Stimulated activated naive CD8-positive, alpha-beta T cell treated with anti-CD3 and anti-CD28 coated beads, Interleukin-15, Interleukin-2, amounts not matched to agents 100 ng/mL and 50 ng/mL, for 24 hours (primary cell): ENCODE measurements around the gene HEBP2.

Experiments used
- H3K27ac Mint-ChIP-seq: one replicate; pipeline ENCODE4 v1.8.0; 2021; ENCODE audit warnings: mild to moderate bottlenecking, mixed read lengths
- H3K27me3 Mint-ChIP-seq: one replicate; pipeline ENCODE4 v1.8.0; 2021; ENCODE audit warnings: mixed read lengths
- H3K36me3 Mint-ChIP-seq: one replicate; pipeline ENCODE4 v1.8.0; 2021; ENCODE audit warnings: low read depth, mixed read lengths
- H3K4me1 Mint-ChIP-seq: one replicate; pipeline ENCODE4 v1.8.0; 2021; ENCODE audit warnings: low read depth, mixed read lengths
- H3K4me3 Mint-ChIP-seq: one replicate; pipeline ENCODE4 v1.8.0; 2021; ENCODE audit warnings: mild to moderate bottlenecking, mixed read lengths
- H3K9me3 Mint-ChIP-seq: one replicate; pipeline ENCODE4 v1.8.0; 2021; ENCODE audit warnings: mixed read lengths

HEBP2 gene

GRCh38 chr6:138427701-138428100, 23.7 kb downstream of the HEBP2 start:
- peaks cover 6% of the 10 kb centered on the region for H3K4me1 Mint-ChIP-seq
- H3K4me3 Mint-ChIP-seq = no peak overlapping the region
- H3K9me3 Mint-ChIP-seq = no peaks in the 10 kb centered on the region
- H3K27me3 Mint-ChIP-seq = no peaks in the 10 kb centered on the region
- no peaks in the 10 kb centered on the region for H3K36me3 Mint-ChIP-seq
- no peak overlapping the region for H3K27ac Mint-ChIP-seq

DNA sequence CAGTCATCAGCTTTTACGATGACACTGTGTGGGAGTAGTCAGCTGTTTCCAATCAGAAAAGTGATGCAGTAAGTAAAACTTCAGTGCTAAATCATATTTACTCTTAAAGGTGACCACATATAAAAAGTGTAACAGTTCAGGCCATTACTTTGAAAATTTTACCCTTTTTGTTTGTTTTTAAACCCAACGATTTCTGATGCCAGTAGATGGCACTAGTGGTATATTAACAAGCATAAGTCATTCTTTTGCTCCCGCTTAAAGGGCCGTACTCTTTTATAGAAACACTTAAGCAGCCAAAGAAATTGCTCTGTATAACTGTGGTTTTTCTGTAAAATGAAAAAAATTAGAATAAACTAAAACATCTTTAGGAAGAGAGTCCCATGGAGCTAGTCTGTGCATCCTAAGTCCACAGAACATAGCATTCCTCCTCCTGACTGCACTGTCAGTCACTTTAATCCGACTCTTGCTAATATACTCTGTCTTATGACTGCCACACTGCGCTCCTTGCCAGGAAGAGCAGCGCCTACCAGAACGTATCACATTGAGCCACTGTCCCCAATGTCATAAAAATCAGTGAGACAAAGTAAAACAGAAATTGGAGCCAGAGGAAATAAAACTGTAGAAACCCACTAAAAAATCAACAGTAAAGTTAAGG, 25.0 kb downstream of the HEBP2 start:
- Mint-ChIP-seq H3K27ac (no peak overlapping the region), H3K36me3 (no peaks in the 10 kb centered on the region), H3K27me3 (no peaks in the 10 kb centered on the region), H3K9me3 (no peaks in the 10 kb centered on the region), H3K4me3 (no peak overlapping the region), H3K4me1 (no peaks in the 10 kb centered on the region)

- Mint-ChIP-seq H3K4me1 (no peaks in the 10 kb centered on the region), H3K27me3 (no peaks in the 10 kb centered on the region), H3K36me3 (no peaks in the 10 kb centered on the region), H3K9me3 (no peaks in the 10 kb centered on the region), H3K4me3 (no peak overlapping the region), H3K27ac (no peak overlapping the region)
These were observed 25.7 kb downstream of the HEBP2 start for GRCh38 chr6:138429761-138430160.

DNA sequence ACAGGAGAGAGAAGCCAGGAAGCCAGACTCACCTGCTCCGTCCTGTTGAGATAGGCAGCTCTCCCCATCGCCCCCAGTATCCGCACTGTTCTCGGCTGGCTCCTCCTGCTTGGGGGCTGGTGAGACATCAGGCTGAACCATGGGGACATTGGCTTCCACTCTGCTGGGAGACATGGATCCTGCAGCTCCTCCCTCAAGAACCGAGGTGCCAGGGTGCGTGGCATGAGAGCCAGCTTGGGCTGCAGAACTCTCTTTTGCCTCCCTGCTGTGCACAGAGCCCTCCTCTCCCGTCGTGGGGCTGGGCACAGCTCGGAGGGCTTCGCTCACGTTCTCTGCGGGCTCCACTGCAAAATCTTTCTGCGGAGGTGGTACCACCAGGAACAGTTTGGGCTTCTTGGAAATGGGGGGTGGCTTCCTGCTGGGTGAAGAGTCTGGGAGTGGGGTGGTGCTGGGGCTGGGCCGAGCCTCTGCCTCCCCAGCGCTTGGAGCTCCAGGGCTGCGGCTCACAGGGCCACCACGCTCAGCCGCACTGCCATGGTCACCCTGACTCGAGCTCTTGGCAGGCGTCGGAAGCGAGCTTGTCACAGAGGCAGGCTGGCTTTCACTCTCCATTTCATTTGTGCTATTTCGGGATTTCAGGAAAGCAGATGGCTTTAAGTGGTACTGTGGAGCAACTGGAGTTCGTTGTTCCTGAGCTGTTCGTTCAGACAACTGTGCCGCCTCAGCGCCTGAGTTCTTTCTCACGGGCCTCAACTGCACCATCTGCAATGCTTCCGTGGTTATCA, 26.5 kb downstream of the HEBP2 start:
- H3K4me3 Mint-ChIP-seq = no peak overlapping the region
- H3K27ac Mint-ChIP-seq = no peak overlapping the region
- no peaks in the 10 kb centered on the region for H3K4me1 Mint-ChIP-seq
- H3K9me3 Mint-ChIP-seq = no peaks in the 10 kb centered on the region
- H3K36me3 Mint-ChIP-seq = no peaks in the 10 kb centered on the region
- H3K27me3 Mint-ChIP-seq = no peaks in the 10 kb centered on the region

DNA sequence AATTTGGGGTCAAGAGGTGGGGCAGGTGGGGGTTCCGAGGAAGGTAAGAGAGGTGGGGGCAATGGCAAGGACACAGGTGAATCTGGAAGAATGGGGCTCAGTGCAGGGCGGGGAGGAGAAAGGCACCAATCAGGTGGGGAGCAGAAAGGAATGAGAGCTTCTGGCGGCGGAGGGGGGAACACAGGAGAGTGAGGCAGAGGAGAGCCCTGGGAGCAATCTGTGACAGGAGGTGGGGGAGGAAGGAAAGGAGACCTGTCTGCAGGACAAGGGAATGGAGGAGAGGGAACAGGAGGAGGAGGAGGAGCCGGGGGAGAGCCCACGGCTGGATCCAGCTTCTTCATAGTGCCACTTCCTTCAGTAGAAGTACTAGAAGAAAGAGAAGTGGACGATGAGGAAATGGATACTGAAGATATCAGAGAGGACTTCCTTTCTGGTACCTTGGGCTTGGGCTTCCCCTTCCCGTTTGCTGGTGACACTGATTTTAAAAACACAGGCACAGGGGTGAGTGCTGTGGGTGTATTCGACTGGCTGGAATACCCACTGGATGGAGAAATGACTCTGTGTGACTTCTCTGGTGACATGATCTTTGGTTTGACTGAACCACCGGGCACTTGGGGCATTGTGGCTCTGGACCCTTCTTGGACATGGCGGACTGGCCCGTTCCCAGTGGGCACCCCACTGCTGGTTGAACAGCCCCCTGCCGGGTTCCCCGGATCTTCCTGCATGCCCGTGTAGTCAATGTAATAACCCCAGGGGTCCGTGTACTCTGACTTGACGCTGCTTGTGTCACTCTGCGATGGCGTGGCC, 27.4 kb downstream of the HEBP2 start:
- Mint-ChIP-seq H3K4me1 (no peaks in the 10 kb centered on the region), H3K27me3 (no peaks in the 10 kb centered on the region), H3K27ac (no peak overlapping the region), H3K9me3 (no peaks in the 10 kb centered on the region), H3K4me3 (no peak overlapping the region), H3K36me3 (no peaks in the 10 kb centered on the region)

DNA sequence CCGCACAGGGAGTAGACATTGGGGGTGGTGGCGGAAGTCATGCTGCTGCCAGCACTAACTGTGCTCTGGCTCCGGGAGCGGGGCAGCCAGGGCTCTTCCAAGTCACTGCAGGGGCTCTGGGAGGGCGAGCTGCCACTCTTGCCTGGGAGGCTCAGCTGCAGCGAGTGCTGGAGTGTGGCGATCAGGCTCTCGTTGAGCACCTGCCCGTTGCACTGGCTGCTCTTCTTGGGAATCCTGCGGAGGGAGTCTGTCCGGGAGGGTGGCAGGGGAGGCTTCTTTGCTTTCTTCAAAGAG, 28.0 kb downstream of the HEBP2 start:
- H3K4me1 Mint-ChIP-seq = no peaks in the 10 kb centered on the region
- no peaks in the 10 kb centered on the region for H3K27me3 Mint-ChIP-seq
- H3K4me3 Mint-ChIP-seq = no peak overlapping the region
- H3K9me3 Mint-ChIP-seq = no peaks in the 10 kb centered on the region
- H3K27ac Mint-ChIP-seq = no peak overlapping the region
- H3K36me3 Mint-ChIP-seq = no peaks in the 10 kb centered on the region

- Mint-ChIP-seq H3K27ac (no peak overlapping the region), H3K36me3 (no peaks in the 10 kb centered on the region), H3K27me3 (no peaks in the 10 kb centered on the region), H3K9me3 (no peaks in the 10 kb centered on the region), H3K4me1 (no peaks in the 10 kb centered on the region), H3K4me3 (no peak overlapping the region)
These were observed 30.1 kb downstream of the HEBP2 start for GRCh38 chr6:138434096-138434495.

GRCh38 chr6:138434925-138435324, 30.9 kb downstream of the HEBP2 start:
- Mint-ChIP-seq H3K9me3 (no peaks in the 10 kb centered on the region), H3K27ac (no peak overlapping the region), H3K4me3 (no peak overlapping the region), H3K4me1 (no peaks in the 10 kb centered on the region), H3K36me3 (no peaks in the 10 kb centered on the region), H3K27me3 (no peaks in the 10 kb centered on the region)

- Mint-ChIP-seq H3K9me3 (no peaks in the 10 kb centered on the region), H3K4me1 (no peaks in the 10 kb centered on the region), H3K27ac (no peak overlapping the region), H3K36me3 (no peaks in the 10 kb centered on the region), H3K4me3 (no peak overlapping the region), H3K27me3 (no peaks in the 10 kb centered on the region)
These were observed 35.5 kb downstream of the HEBP2 start for GRCh38 chr6:138439546-138439945.

DNA sequence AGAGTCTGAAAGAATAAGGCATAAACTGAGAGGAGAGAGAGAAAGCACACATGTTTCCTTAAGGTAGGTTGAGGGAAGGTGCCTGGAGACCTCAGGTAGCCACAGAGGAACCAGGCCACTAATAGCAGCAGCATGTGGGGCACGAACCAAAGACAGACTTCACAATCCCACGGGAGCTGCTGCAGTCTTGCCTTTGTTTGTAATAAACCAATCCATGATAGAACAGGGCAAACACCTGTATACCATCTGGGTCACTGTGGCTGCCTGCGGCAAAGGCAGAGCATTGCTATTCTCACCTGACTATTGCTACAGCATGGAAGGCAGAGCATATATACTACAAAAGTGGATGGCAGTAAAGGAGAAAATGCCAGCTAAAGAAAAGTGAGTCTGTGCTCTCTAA, 36.3 kb downstream of the HEBP2 start:
- H3K27me3 Mint-ChIP-seq = no peaks in the 10 kb centered on the region
- H3K36me3 Mint-ChIP-seq = no peaks in the 10 kb centered on the region

GRCh38 chr6:138440758-138441357, 36.8 kb downstream of the HEBP2 start:
- no peak overlapping the region for H3K4me3 Mint-ChIP-seq
- no peaks in the 10 kb centered on the region for H3K9me3 Mint-ChIP-seq
- no peak overlapping the region for H3K27ac Mint-ChIP-seq
- H3K27me3 Mint-ChIP-seq = no peaks in the 10 kb centered on the region
- H3K4me1 Mint-ChIP-seq = no peaks in the 10 kb centered on the region
- H3K36me3 Mint-ChIP-seq = no peaks in the 10 kb centered on the region

More for the DNA sequence above, 36.3 kb downstream of the HEBP2 start:
- Mint-ChIP-seq H3K4me3 (no peak overlapping the region), H3K9me3 (no peaks in the 10 kb centered on the region), H3K27ac (no peak overlapping the region), H3K4me1 (no peaks in the 10 kb centered on the region)

GRCh38 chr6:138441965-138442364, 37.9 kb downstream of the HEBP2 start:
- Mint-ChIP-seq H3K4me1 (no peaks in the 10 kb centered on the region), H3K27ac (no peak overlapping the region), H3K9me3 (no peaks in the 10 kb centered on the region), H3K27me3 (no peaks in the 10 kb centered on the region), H3K36me3 (no peaks in the 10 kb centered on the region), H3K4me3 (no peak overlapping the region)

DNA sequence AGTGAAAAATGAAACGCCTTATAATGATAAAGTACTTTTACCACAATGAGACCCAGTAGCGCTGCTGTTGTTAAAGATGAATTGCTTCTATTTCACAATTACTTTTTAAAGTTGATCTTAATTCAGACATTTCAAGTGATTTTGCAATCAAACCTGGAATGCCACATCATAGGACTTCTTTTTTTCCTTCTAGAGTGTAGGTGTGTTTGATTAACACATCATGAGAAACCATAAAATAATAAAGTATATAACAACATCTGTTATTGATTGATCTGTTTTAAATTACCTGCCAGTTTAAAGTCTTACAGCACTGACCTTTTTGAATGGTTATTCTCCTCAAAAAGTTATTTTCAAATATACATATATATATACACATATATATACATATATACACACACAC, 38.6 kb downstream of the HEBP2 start:
- Mint-ChIP-seq H3K9me3 (no peaks in the 10 kb centered on the region), H3K27me3 (no peaks in the 10 kb centered on the region), H3K27ac (no peak overlapping the region), H3K36me3 (no peaks in the 10 kb centered on the region), H3K4me1 (no peaks in the 10 kb centered on the region), H3K4me3 (no peak overlapping the region)

- Mint-ChIP-seq H3K36me3 (no peaks in the 10 kb centered on the region), H3K4me3 (no peak overlapping the region), H3K4me1 (no peaks in the 10 kb centered on the region), H3K27ac (no peak overlapping the region), H3K27me3 (no peaks in the 10 kb centered on the region), H3K9me3 (no peaks in the 10 kb centered on the region)
These were observed 40.0 kb downstream of the HEBP2 start for GRCh38 chr6:138443979-138444378.

GRCh38 chr6:138446821-138447220, 42.8 kb downstream of the HEBP2 start:
- no peaks in the 10 kb centered on the region for H3K27me3 Mint-ChIP-seq
- H3K36me3 Mint-ChIP-seq = no peaks in the 10 kb centered on the region
- no peak overlapping the region for H3K4me3 Mint-ChIP-seq
- no peak overlapping the region for H3K27ac Mint-ChIP-seq
- no peaks in the 10 kb centered on the region for H3K9me3 Mint-ChIP-seq
- no peaks in the 10 kb centered on the region for H3K4me1 Mint-ChIP-seq
